GM12873 (cell line): ENCODE results near the gene SSBP4.

Experiments
- TF ChIP-seq, protein P1 (sequence below): IDR thresholded peaks from 2 replicates; pipeline ENCODE4 v1.5.1; 2012; ENCODE audit warnings: low read depth, mild to moderate bottlenecking, moderate library complexity, low read length, control low read depth; ENCODE audit not compliant: insufficient read depth; ENCODE audit errors: missing control alignments

Gene SSBP4

GRCh38 chr19:18419195-18419698 lies at the start of gene SSBP4:
Gene SSBP4, plus strand, starts transcription at chr19:18419398. Its CDS starts 251 bp downstream, at chr19:18419649.
- TF ChIP-seq, protein P1, sequence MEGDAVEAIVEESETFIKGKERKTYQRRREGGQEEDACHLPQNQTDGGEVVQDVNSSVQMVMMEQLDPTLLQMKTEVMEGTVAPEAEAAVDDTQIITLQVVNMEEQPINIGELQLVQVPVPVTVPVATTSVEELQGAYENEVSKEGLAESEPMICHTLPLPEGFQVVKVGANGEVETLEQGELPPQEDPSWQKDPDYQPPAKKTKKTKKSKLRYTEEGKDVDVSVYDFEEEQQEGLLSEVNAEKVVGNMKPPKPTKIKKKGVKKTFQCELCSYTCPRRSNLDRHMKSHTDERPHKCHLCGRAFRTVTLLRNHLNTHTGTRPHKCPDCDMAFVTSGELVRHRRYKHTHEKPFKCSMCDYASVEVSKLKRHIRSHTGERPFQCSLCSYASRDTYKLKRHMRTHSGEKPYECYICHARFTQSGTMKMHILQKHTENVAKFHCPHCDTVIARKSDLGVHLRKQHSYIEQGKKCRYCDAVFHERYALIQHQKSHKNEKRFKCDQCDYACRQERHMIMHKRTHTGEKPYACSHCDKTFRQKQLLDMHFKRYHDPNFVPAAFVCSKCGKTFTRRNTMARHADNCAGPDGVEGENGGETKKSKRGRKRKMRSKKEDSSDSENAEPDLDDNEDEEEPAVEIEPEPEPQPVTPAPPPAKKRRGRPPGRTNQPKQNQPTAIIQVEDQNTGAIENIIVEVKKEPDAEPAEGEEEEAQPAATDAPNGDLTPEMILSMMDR: peak; percentile 26

- TF ChIP-seq, protein P1: no peak
Observed at GRCh38 chr19:18373407-18373891, 45.7 kb upstream of the SSBP4 start.

DNA sequence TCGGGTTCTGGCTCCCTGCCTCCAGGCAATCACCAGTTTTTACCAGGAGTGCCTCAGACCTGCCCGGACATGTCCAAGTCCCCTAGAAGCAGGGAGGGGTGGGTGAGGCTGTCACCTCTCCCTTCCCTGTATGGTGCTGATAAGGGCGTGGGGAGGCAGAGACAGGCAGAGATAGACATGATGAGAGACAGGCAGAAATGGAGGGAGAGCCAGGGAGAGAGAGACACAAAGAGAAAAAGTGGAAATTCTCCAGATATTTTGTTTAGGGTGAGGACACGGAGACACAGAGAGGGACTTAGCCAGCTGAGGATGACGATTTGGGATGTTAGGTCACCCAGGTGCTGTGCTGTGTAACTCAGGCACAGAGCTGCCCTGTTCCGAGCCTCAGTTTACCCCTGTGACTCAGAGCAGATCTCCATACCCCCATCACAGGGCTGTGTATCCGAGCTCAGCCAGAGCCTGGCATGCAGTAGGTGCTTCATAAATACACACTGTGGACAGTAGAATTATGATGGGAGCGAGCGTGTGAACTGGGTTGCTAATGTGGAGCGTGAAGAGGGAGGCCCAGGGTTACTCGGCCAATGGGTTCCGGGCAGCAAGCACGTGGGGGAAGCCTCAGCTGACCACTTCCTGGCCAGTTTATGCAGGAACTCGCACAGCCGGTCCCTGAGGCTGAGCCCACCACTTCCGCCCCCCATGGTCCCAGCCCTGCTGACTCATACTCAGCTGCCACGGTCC lies 45.1 kb upstream of the SSBP4 start:
- TF ChIP-seq, protein P1: no peak

DNA sequence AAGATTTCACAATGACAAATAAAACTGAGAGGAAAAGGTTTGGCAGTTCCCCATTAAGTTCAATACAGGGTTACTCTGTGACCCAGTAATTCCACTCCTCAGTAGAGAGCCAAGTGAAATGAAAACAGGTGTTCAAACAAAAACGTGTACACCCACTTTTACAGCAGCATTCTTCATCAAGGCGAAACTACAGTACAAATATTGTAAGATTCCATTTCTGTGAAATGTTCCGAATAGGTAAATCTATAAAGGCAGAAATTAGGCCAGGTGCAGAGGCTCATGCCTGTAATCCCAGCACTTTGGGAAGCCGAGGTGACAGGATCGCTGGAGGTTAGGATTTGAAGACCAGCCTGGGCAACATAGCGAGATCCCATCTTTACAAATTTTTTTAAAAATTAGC lies 42.2 kb upstream of the SSBP4 start:
- TF ChIP-seq, protein P1: no peak

DNA sequence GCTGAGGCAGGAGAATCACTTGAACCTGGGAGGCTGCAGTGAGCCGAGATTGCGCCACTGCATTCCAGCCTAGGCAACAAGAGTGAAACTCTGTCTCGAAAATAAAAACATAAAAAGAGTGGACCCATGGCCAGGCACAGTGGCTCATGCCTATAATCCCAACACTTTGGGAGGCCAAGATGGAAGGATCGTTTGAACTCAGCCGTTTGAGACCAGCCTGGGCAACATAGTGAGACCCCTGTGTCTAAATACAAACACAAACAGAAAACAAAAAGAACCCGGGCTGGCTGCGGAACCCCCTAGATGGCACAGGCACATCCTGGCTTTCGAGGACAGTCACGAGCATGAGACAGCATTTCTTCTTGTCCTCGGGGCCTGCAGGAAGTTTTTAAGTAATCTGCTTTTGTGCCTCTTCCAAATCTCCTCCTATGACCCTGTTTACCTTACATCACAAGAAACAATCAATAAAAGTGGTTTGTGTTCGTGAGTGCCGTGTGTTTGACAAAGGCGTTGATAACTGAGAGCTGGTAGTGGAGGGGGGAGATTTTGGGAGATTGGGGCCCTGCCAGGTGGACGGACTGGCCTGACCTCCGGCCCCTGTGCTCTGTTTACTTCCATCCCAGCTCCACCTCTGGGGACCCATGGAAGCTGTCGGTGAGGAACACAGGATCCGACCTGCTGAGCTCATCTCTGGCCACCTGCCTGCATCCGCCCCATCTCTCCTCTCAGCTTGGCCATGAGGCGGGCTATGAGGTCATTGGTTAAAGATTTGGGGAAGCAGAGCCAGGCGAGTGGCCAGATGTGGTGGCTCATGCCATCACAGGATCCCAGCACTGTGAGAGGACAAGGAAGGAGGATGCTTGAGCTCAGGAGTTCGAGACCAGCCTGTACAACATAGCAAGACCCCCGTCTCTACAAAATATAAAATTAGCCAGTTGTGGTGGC lies 39.1 kb upstream of the SSBP4 start:
- TF ChIP-seq, protein P1: no peak

- TF ChIP-seq, protein P1: no peak
Observed at GRCh38 chr19:18380843-18381242, 38.4 kb upstream of the SSBP4 start.

- TF ChIP-seq, protein P1: no peak
Observed at GRCh38 chr19:18384775-18385174, 34.4 kb upstream of the SSBP4 start.
